CD1c-positive myeloid dendritic cell (primary cell): ENCODE results near the gene PLEKHH1.
"Not testable (repeated sequence)": the region's sequence is repeated elsewhere in the genome, so short reads cannot be mapped to it uniquely, and the experiment has no call there.

Experiments used
- DNase-seq: peaks from one replicate; pipeline ENCODE4 v3.0.0-alpha.2; 2016; ENCODE audit errors: extremely low spot score

The PLEKHH1 gene

GRCh38 chr14:67622675-67623074 lies 89.6 kb downstream of the PLEKHH1 start:
- DNase-seq, result peak; percentile 17

- DNase-seq, result no peak
Observed at GRCh38 chr14:67623114-67623513, 90.0 kb downstream of the PLEKHH1 start.

DNA sequence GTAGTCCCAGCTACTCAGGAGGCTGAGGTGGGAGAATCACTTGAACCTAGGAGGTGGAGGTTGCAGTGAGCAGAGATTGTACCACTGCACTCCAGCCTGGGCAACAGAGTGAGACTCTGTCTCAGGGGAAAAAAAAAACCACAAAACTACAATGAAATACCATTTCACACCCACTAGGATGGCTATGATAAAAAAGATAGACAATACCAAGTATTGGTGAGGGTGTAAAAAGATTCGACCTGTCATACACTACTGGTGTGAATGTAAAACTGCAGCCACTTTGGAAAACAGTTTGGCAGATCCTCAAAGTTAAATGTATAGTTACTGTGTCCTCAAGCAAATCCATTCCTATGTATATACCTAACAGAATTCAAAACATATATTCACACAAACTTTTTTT lies 93.0 kb downstream of the PLEKHH1 start:
- not testable (repeated sequence) for DNase-seq

DNA sequence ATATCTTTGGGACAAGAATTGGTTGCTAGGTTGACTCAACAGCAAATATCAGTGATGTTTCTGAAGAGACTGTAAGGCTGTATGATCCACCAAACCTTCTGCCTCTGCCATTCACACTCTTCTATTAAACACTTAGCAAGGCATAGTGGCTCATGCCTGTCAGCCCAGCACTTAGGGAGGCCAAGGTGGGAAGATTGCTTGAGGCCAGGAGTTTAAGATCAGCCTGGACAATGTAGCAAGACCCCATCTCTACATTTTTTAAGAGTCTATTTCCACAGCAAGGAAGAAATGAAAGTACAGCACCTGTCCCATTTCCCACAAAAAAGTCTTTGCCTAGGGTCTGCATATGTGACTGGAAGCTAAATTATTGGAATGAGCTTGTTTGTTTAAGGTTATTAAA lies 94.4 kb downstream of the PLEKHH1 start:
- no peak for DNase-seq

DNA sequence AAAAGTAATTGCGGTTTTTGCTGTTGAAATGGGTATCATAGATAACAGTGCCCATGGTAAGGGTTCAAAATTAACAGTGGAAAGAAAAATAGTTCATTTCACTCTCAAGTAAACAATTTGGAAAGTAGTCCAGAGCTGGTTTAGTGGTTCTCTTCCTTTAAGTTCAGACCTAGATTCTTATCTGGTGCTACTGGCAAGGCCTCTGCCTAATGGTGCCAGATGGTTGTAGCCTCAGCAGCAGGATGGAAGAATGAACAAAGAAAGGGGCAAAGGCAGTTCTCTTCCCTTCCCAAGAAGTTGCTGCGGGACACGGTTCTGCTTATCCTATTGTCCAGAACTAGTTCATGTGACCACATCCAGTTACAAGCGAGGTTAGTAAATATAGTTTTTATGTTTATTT lies 97.1 kb downstream of the PLEKHH1 start:
- no peak for DNase-seq

DNA sequence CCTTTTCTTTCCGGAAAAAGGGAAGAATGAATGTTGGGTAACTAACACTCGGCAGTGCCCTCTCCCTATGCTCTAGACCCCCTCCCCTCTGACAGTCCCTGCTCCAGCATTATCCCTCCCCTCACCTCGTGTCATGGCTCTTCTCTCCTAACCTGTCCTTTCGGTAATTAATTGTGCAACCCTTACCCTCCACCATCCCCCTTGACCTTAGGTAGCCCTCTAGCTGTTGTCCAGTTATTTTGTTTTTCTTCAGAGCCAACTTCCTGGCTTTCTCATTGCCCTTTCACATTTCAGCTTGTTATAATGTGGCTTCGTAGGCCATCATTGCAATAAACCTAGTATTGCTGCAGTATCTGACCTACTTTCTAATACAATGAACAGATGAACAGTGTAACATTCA lies 97.8 kb downstream of the PLEKHH1 start:
- no peak for DNase-seq

- no peak for DNase-seq
Observed at GRCh38 chr14:67633451-67634147, 100.5 kb downstream of the PLEKHH1 start.

GRCh38 chr14:67636361-67636919 lies 103.3 kb downstream of the PLEKHH1 start:
- DNase-seq, result no peak

DNA sequence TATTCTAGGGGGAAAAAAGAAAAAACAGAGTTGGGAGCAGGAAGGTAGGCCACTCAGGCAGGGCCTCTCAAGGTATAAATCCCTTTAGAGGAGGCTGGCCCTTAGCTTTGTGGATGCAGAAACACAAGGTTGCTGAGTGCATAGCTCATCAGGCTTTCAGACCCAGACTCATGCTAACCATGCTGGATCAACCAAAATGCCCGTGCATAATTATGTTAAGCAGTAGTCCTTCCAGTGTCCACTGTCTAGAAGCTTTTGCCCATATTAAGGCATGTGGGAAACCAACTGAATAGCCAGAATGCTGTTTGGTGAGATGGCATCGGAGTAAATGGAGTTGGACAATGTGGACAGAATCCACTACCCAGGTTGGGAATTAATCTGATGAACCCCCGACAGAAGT lies 105.6 kb downstream of the PLEKHH1 start:
- DNase-seq, result no peak
